ENCODE measurements around the gene THPO. TPM values are rescaled to one million over a fixed set of nuclear protein-coding genes. Genes with fewer than 3 reads are reported as not detected.

THPO gene
- total and polyA plus RNA-seq, 10 of the 15 experiments (the other 5 are each of a cell fraction or from before 2014, with no cell fraction given): not detected

DNA sequence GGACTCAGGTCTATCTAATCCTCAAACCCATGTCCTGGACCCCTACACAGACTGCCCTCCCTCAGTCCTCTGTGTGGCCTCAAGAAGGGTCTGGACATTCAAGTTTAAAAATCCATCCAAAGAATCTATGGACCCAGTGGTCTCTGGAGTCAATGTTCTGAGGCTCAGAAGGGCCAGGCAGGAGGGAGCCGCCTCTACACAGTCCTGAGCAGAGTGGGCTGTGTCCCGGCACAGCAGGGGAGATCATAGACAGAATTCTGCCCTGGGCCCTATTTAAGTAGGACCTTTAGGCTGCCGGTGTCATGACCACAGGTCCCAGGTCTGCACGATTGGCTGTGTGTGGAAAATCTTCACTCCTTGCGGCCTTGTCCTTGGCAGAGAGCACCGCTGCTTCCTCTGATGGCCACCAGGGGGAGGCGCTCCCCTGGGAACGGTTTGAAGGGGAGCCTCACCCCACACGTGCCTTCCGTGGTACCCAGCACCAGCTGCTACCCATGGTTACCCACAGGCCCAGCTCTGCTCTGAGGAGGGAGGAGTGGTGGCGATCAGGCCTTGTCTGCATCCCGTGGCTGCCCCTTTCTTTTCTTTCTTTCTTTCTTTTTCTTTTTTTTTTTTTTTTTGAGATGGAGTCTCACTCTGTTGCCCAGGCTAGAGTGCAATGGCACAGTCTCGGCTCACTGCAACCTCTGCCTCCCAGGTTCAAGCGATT, 39.8 kb upstream of the THPO start (continued):
- TF ChIP-seq, protein P1, sequence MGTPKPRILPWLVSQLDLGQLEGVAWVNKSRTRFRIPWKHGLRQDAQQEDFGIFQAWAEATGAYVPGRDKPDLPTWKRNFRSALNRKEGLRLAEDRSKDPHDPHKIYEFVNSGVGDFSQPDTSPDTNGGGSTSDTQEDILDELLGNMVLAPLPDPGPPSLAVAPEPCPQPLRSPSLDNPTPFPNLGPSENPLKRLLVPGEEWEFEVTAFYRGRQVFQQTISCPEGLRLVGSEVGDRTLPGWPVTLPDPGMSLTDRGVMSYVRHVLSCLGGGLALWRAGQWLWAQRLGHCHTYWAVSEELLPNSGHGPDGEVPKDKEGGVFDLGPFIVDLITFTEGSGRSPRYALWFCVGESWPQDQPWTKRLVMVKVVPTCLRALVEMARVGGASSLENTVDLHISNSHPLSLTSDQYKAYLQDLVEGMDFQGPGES (IDR thresholded peaks at IDR 0.05): no peak
- TF ChIP-seq SMARCA5 (IDR thresholded peaks at IDR 0.05) (0 out of 2 replicates have a peak, but pooled peaks have one; percentile 49), PAX8 (IDR thresholded peaks at IDR 0.05) (no peak), NR2C2 (IDR thresholded peaks at IDR 0.05; ENCODE audit: borderline replicate concordance, control insufficient read depth, insufficient read length, low read depth) (no peak), ETV6 (conservative IDR thresholded peaks at IDR 0.05 in 1 of 2, IDR thresholded peaks at IDR 0.05 in 1 of 2; ENCODE audit: borderline replicate concordance in 1 of 2, low read depth in 1 of 2) (no peak), KDM1A (IDR thresholded peaks at IDR 0.05; ENCODE audit: borderline replicate concordance) (no peak), ASH2L (IDR thresholded peaks at IDR 0.05; ENCODE audit: borderline replicate concordance, low read depth) (no peak), RBBP5 (conservative IDR thresholded peaks at IDR 0.05) (no peak), RELA (IDR thresholded peaks at IDR 0.05; ENCODE audit: borderline replicate concordance, partially characterized antibody) (no peak), YY1 (IDR thresholded peaks at IDR 0.05; ENCODE audit: low read depth, low read length) (peak; percentile 59; the same call in 1 of the 2 replicates), ZNF24 (IDR thresholded peaks at IDR 0.05) (no peak)
- TF ChIP-seq, protein P2, sequence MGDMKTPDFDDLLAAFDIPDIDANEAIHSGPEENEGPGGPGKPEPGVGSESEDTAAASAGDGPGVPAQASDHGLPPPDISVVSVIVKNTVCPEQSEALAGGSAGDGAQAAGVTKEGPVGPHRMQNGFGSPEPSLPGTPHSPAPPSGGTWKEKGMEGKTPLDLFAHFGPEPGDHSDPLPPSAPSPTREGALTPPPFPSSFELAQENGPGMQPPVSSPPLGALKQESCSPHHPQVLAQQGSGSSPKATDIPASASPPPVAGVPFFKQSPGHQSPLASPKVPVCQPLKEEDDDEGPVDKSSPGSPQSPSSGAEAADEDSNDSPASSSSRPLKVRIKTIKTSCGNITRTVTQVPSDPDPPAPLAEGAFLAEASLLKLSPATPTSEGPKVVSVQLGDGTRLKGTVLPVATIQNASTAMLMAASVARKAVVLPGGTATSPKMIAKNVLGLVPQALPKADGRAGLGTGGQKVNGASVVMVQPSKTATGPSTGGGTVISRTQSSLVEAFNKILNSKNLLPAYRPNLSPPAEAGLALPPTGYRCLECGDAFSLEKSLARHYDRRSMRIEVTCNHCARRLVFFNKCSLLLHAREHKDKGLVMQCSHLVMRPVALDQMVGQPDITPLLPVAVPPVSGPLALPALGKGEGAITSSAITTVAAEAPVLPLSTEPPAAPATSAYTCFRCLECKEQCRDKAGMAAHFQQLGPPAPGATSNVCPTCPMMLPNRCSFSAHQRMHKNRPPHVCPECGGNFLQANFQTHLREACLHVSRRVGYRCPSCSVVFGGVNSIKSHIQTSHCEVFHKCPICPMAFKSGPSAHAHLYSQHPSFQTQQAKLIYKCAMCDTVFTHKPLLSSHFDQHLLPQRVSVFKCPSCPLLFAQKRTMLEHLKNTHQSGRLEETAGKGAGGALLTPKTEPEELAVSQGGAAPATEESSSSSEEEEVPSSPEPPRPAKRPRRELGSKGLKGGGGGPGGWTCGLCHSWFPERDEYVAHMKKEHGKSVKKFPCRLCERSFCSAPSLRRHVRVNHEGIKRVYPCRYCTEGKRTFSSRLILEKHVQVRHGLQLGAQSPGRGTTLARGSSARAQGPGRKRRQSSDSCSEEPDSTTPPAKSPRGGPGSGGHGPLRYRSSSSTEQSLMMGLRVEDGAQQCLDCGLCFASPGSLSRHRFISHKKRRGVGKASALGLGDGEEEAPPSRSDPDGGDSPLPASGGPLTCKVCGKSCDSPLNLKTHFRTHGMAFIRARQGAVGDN (IDR thresholded peaks at IDR 0.05): no peak
- TF ChIP-seq, protein P3, sequence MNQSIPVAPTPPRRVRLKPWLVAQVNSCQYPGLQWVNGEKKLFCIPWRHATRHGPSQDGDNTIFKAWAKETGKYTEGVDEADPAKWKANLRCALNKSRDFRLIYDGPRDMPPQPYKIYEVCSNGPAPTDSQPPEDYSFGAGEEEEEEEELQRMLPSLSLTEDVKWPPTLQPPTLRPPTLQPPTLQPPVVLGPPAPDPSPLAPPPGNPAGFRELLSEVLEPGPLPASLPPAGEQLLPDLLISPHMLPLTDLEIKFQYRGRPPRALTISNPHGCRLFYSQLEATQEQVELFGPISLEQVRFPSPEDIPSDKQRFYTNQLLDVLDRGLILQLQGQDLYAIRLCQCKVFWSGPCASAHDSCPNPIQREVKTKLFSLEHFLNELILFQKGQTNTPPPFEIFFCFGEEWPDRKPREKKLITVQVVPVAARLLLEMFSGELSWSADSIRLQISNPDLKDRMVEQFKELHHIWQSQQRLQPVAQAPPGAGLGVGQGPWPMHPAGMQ (IDR thresholded peaks at IDR 0.05; ENCODE audit: borderline replicate concordance): no peak
- TF ChIP-seq, protein P4, sequence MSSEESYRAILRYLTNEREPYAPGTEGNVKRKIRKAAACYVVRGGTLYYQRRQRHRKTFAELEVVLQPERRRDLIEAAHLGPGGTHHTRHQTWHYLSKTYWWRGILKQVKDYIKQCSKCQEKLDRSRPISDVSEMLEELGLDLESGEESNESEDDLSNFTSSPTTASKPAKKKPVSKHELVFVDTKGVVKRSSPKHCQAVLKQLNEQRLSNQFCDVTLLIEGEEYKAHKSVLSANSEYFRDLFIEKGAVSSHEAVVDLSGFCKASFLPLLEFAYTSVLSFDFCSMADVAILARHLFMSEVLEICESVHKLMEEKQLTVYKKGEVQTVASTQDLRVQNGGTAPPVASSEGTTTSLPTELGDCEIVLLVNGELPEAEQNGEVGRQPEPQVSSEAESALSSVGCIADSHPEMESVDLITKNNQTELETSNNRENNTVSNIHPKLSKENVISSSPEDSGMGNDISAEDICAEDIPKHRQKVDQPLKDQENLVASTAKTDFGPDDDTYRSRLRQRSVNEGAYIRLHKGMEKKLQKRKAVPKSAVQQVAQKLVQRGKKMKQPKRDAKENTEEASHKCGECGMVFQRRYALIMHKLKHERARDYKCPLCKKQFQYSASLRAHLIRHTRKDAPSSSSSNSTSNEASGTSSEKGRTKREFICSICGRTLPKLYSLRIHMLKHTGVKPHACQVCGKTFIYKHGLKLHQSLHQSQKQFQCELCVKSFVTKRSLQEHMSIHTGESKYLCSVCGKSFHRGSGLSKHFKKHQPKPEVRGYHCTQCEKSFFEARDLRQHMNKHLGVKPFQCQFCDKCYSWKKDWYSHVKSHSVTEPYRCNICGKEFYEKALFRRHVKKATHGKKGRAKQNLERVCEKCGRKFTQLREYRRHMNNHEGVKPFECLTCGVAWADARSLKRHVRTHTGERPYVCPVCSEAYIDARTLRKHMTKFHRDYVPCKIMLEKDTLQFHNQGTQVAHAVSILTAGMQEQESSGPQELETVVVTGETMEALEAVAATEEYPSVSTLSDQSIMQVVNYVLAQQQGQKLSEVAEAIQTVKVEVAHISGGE (CRISPR knock-in tag; IDR thresholded peaks at IDR 0.05): no peak
- TF ChIP-seq, protein P5, sequence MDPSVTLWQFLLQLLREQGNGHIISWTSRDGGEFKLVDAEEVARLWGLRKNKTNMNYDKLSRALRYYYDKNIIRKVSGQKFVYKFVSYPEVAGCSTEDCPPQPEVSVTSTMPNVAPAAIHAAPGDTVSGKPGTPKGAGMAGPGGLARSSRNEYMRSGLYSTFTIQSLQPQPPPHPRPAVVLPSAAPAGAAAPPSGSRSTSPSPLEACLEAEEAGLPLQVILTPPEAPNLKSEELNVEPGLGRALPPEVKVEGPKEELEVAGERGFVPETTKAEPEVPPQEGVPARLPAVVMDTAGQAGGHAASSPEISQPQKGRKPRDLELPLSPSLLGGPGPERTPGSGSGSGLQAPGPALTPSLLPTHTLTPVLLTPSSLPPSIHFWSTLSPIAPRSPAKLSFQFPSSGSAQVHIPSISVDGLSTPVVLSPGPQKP (IDR thresholded peaks at IDR 0.05; ENCODE audit: low read depth, low read length): no peak
- TF ChIP-seq, protein P6, sequence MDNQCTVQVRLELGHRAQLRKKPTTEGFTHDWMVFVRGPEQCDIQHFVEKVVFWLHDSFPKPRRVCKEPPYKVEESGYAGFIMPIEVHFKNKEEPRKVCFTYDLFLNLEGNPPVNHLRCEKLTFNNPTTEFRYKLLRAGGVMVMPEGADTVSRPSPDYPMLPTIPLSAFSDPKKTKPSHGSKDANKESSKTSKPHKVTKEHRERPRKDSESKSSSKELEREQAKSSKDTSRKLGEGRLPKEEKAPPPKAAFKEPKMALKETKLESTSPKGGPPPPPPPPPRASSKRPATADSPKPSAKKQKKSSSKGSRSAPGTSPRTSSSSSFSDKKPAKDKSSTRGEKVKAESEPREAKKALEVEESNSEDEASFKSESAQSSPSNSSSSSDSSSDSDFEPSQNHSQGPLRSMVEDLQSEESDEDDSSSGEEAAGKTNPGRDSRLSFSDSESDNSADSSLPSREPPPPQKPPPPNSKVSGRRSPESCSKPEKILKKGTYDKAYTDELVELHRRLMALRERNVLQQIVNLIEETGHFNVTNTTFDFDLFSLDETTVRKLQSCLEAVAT (IDR thresholded peaks at IDR 0.05): 0 out of 2 replicates have a peak, but pooled peaks have one; percentile 31
